Caco-2 (cell line): ENCODE measurements around the gene ABLIM2. TPM values are rescaled to one million over a fixed set of nuclear protein-coding genes. Genes with fewer than 3 reads are reported as not detected.

Experiments used
- BruUV-seq: library from RNA; stranded (reverse); fragments of 400-500 nt; replicated peaks from 2 replicates; lab custom pipeline; 2021; lab: Mats Ljungman, UMichigan
- CTCF ChIA-PET: fragments of 300-600 bp; sonication (Branson Sonifier 250); formaldehyde crosslinking; loops from one replicate; lab custom pipeline; 2022; ENCODE audit warnings: antibody characterized with exemption; lab: Charles Lee
- POLR2A ChIA-PET: fragments of 300-600 bp; sonication (Branson Sonifier 250); formaldehyde crosslinking; loops from one replicate; lab custom pipeline; 2022; ENCODE audit warnings: antibody characterized with exemption; lab: Charles Lee
- DNase-seq, 2 experiments: peaks; one replicate each; pipeline versions ENCODE4 v3.0.0 to v3.0.0-alpha.2; 2020 to 2022
- H3K27me3 ChIP-seq: replicated peaks from 2 replicates; pipeline ENCODE4 v1.6.0; 2011; ENCODE audit warnings: low read length; ENCODE audit not compliant: control insufficient read depth, insufficient read depth
- H3K36me3 ChIP-seq: 2 replicates; pipeline ENCODE4 v1.5.1; 2011; ENCODE audit warnings: low read length; ENCODE audit not compliant: control insufficient read depth, insufficient read depth
- H3K4me1 ChIP-seq: fragments of 250-450 bp; sonication (Bioruptor Pico); 2 replicates; pipeline ENCODE4 v1.5.1; 2020; ENCODE audit warnings: mild to moderate bottlenecking
- H3K4me3 ChIP-seq: 2 replicates; pipeline ENCODE4 v1.5.1; 2011; ENCODE audit warnings: low read depth, mild to moderate bottlenecking, control low read depth, low read length
- H3K9me3 ChIP-seq: fragments of 250-450 bp; sonication (Bioruptor Pico); 2 replicates; pipeline ENCODE4 v1.5.1; 2020; ENCODE audit warnings: mild to moderate bottlenecking, moderate library complexity
- H3K27ac Mint-ChIP-seq: one replicate; pipeline ENCODE4 v1.8.0; 2022; ENCODE audit warnings: mixed read lengths; ENCODE audit not compliant: unreplicated experiment
- H3K27me3 Mint-ChIP-seq: one replicate; pipeline ENCODE4 v1.8.0; 2022; ENCODE audit warnings: mixed read lengths; ENCODE audit not compliant: insufficient read depth, unreplicated experiment
- H3K36me3 Mint-ChIP-seq: one replicate; pipeline ENCODE4 v1.8.0; 2022; ENCODE audit warnings: mild to moderate bottlenecking, mixed read lengths; ENCODE audit not compliant: insufficient read depth, unreplicated experiment
- H3K4me1 Mint-ChIP-seq: one replicate; pipeline ENCODE4 v1.8.0; 2022; ENCODE audit warnings: low read depth, mixed read lengths; ENCODE audit not compliant: unreplicated experiment
- H3K4me3 Mint-ChIP-seq: one replicate; pipeline ENCODE4 v1.8.0; 2022; ENCODE audit warnings: mild to moderate bottlenecking, moderate library complexity, mixed read lengths; ENCODE audit not compliant: unreplicated experiment
- H3K9me3 Mint-ChIP-seq: one replicate; pipeline ENCODE4 v1.8.0; 2022; ENCODE audit warnings: mixed read lengths; ENCODE audit not compliant: unreplicated experiment
- intact Hi-C: fragments of 100-400 bp; cut with micrococcal nuclease; formaldehyde crosslinking; loops from one replicate; pipeline ENCODE4 v1.10.0; 2022; ENCODE audit not compliant: unreplicated experiment
- total RNA-seq: library from RNA; stranded (reverse); gene quantifications from 2 replicates; pipeline ENCODE4 v1.2.3, GENCODE V29; 2022
- TF ChIP-seq, protein P1 (sequence below), 2 experiments: fragments of 200-600 bp in 1 of 2; IDR thresholded peaks; 1 replicate in 1 of 2; 2 replicates in 1 of 2; pipeline versions ENCODE4 v1.5.1 to v1.8.0; 2011 to 2022; ENCODE audit warnings: antibody characterized with exemption in 1 of 2, control low read depth in 1 of 2, inconsistent platforms in 1 of 2, low read depth in 1 of 2, low read length in 1 of 2, mild to moderate bottlenecking in 1 of 2, moderate library complexity in 1 of 2; ENCODE audit not compliant: insufficient read depth in 1 of 2, severe bottlenecking in 1 of 2, unreplicated experiment in 1 of 2

Gene ABLIM2
- total RNA-seq, 1 experiment from 2014 or later = 0.23 TPM

DNA sequence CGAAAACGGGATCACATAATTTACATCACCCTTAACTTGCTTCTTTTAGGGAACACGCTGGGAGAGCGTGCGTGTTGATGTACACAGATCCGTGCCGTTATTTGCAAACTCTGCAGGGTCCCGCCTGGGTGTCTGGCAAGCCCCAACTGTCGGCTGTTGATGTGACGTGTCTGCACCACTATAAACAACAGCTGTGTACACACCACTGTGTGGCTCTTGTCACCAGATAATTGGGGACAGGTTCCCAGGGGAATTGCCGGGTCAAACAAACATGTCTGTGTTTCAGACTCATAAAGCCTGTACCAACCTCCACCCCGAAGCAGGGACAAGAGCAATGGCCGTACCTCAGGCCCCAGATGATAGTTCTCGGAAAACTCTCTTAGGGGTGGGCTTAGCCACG lies 113.9 kb downstream of the ABLIM2 start:
- Mint-ChIP-seq H3K4me3 (no peak overlapping the region), H3K27ac (no peak overlapping the region), H3K36me3 (no peaks in the 10 kb centered on the region), H3K27me3 (peaks cover 21% of the 10 kb centered on the region), H3K4me1 (no peaks in the 10 kb centered on the region), H3K9me3 (no peaks in the 10 kb centered on the region)
- ChIA-PET CTCF (no interaction called here), POLR2A (no interaction called here)
- Histone ChIP-seq H3K4me3 (no peak overlapping the region), H3K27me3 (no peaks in the 10 kb centered on the region), H3K4me1 (no peaks in the 10 kb centered on the region), H3K9me3 (no peaks in the 10 kb centered on the region), H3K36me3 (no peaks in the 10 kb centered on the region)
- intact Hi-C loops = no loop called here
- DNase-seq = no peak
- no TSS peak for BruUV-seq
- TF ChIP-seq, protein P1, sequence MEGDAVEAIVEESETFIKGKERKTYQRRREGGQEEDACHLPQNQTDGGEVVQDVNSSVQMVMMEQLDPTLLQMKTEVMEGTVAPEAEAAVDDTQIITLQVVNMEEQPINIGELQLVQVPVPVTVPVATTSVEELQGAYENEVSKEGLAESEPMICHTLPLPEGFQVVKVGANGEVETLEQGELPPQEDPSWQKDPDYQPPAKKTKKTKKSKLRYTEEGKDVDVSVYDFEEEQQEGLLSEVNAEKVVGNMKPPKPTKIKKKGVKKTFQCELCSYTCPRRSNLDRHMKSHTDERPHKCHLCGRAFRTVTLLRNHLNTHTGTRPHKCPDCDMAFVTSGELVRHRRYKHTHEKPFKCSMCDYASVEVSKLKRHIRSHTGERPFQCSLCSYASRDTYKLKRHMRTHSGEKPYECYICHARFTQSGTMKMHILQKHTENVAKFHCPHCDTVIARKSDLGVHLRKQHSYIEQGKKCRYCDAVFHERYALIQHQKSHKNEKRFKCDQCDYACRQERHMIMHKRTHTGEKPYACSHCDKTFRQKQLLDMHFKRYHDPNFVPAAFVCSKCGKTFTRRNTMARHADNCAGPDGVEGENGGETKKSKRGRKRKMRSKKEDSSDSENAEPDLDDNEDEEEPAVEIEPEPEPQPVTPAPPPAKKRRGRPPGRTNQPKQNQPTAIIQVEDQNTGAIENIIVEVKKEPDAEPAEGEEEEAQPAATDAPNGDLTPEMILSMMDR (IDR thresholded peaks at IDR 0.05; ENCODE audit: insufficient read depth in 1 of 2, low read depth in 1 of 2, low read length in 1 of 2, severe bottlenecking in 1 of 2, unreplicated experiment in 1 of 2) = no peak

DNA sequence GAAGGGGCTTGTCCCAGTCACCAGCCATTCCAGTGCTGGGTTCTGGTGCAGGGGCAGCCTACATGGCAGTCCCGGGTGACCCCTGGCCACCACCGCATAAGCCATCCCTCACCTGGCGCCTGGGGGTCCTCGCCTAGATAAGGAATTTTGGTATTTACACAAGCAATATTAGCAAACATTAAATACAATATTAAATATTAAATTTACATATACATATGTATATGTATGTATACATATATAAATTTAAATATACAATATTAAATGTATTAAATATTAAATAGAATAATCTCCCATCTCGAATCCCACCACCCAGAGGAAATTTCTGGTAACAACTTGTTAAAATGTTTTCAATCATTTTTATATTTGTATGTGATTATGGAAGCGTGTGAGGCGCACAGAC lies 114.4 kb downstream of the ABLIM2 start:
- TF ChIP-seq, protein P1 (IDR thresholded peaks at IDR 0.05; ENCODE audit: insufficient read depth in 1 of 2, low read depth in 1 of 2, low read length in 1 of 2, severe bottlenecking in 1 of 2, unreplicated experiment in 1 of 2) = no peak
- Histone ChIP-seq H3K4me3 (no peak overlapping the region), H3K27me3 (no peaks in the 10 kb centered on the region), H3K9me3 (no peaks in the 10 kb centered on the region), H3K4me1 (no peaks in the 10 kb centered on the region), H3K36me3 (no peaks in the 10 kb centered on the region)
- no peak for DNase-seq
- H3K27ac Mint-ChIP-seq = no peak overlapping the region
- intact Hi-C loops = no loop called here
- no peaks in the 10 kb centered on the region for H3K9me3 Mint-ChIP-seq
- CTCF ChIA-PET = no interaction called here
- POLR2A ChIA-PET = no interaction called here
- H3K4me3 Mint-ChIP-seq = no peak overlapping the region
- H3K27me3 Mint-ChIP-seq = peaks cover 21% of the 10 kb centered on the region
- no peaks in the 10 kb centered on the region for H3K36me3 Mint-ChIP-seq
- BruUV-seq = no TSS peak
- no peaks in the 10 kb centered on the region for H3K4me1 Mint-ChIP-seq

DNA sequence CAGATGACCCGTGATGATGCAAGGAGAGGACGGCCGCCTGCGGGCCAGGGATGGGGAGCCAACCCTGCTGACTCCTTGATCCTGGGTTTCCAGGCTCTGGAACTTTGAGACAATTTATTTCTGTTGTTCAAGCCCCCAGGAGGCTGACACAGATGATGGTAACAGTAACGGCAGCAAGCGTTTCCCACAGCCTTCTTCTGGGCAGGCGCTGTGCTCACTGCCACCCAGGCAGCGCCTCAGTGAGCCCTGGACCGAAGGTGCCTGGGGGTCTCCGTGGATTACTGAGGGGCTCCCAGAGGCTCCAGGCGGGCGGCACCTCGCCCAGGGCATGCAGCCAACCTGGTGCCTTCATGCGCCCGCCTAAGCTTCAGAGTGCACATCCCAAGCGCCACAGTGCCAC lies 115.0 kb downstream of the ABLIM2 start:
- DNase-seq = no peak
- Mint-ChIP-seq H3K27ac (no peak overlapping the region), H3K36me3 (no peaks in the 10 kb centered on the region), H3K27me3 (peaks cover 24% of the 10 kb centered on the region), H3K4me1 (no peaks in the 10 kb centered on the region), H3K9me3 (no peaks in the 10 kb centered on the region), H3K4me3 (no peak overlapping the region)
- Histone ChIP-seq H3K36me3 (no peaks in the 10 kb centered on the region), H3K4me1 (no peaks in the 10 kb centered on the region), H3K4me3 (no peak overlapping the region), H3K27me3 (no peaks in the 10 kb centered on the region), H3K9me3 (no peaks in the 10 kb centered on the region)
- intact Hi-C loops = no loop called here
- TF ChIP-seq, protein P1 (IDR thresholded peaks at IDR 0.05; ENCODE audit: insufficient read depth in 1 of 2, low read depth in 1 of 2, low read length in 1 of 2, severe bottlenecking in 1 of 2, unreplicated experiment in 1 of 2) = no peak
- POLR2A ChIA-PET = no interaction called here
- BruUV-seq = no TSS peak
- CTCF ChIA-PET = no interaction called here
